Epithelial cell of proximal tubule (primary cell): ENCODE results near the gene OOSP3. TPM values are rescaled to one million over a fixed set of nuclear protein-coding genes. Genes with fewer than 3 reads are reported as not detected.

Experiments
- DNase-seq: peaks from one replicate; pipeline ENCODE4 v3.0.0-alpha.2; 2011; ENCODE audit warnings: low read depth
- H3K4me3 ChIP-seq: 2 replicates; pipeline ENCODE4 v1.5.1; 2011; ENCODE audit warnings: low read depth, mild to moderate bottlenecking, low read length
- CTCF ChIP-seq: conservative IDR thresholded peaks from 2 replicates; pipeline ENCODE4 v1.5.1; 2012; ENCODE audit warnings: low read depth, mild to moderate bottlenecking, low read length
- total RNA-seq: library from RNA; depleted of rRNA; stranded (reverse); fragments of >200 nt; gene quantifications from 2 replicates; pipeline ENCODE4 v1.2.3, GENCODE V29; 2015

The OOSP3 gene
- not detected in 2 replicates for total RNA-seq

- DNase-seq: no peak
- H3K4me3 ChIP-seq: no peak within 1 kb of the TSS
- TF ChIP-seq CTCF: no peak
Measured at GRCh38 chr11:59878575-59878974, at the start of gene OOSP3. OOSP3 (plus strand) TSS chr11:59878782; CDS start chr11:59878809, 27 bp downstream.

GRCh38 chr11:59829358-59829757, 49.2 kb upstream of the OOSP3 start:
- H3K4me3 ChIP-seq: no peak overlapping the region
- no peak for TF ChIP-seq CTCF
- DNase-seq: no peak

DNA sequence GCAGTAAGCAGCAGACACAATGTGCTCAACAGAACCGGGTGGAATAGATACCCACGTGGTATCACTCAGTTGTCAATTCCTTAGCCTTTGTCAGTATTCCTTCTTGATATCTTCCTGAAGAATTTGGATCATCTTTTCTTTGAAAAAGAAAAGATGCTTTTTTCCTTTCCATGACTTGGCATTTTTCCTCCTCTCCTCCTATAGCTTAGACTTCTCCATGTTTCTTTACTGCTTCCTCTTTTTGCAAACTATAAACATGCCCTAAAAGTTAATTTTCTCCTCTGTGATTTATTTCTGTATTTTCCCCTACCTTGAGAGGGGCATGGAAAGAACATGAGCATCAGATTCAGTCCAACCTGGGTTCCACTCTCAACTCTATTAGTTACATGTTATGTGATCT, 45.0 kb upstream of the OOSP3 start:
- no peak for DNase-seq
- TF ChIP-seq CTCF: no peak

DNA sequence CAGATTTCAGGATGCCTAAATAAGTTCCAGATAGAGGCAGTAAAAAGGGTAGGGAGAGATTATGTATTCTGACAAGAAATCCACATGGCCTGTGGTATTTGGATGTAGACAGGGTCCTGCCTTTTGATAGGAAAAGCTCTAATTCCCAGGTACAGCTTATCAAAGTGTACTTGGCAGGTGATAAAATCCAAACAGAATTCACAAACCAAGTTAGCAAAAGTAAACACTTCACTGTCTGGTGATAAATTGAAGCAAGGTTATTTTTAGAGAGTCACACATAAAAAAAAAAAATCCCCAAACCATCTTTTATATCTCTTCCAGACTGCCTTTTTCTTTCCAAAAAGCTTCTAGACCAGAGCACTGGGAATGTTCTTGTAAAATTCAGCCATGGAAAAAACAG, 39.0 kb upstream of the OOSP3 start:
- no peak for DNase-seq
- H3K4me3 ChIP-seq: no peak overlapping the region
- no peak for TF ChIP-seq CTCF

More for the DNA sequence above, 45.0 kb upstream of the OOSP3 start:
- H3K4me3 ChIP-seq: no peak overlapping the region

DNA sequence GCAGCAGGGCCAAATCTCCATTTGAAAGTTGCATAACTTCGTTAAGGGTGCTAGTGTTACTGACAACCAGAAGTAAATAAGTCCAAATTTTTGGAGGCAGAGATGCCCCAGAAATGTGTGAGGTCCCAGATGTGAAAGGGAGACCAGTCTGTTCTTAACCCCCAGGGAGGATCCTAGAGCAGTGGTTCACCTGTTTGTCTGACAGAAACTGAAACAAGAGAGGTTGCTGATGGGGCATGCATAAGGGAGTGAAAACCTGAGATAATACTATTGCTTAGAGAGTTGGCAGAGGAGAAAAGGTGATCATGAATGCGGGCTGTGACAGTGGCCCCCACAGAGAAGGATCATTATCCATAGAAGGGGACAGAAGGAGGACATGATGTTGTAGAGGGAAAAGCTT, 37.1 kb upstream of the OOSP3 start:
- TF ChIP-seq CTCF: no peak
- H3K4me3 ChIP-seq: no peak overlapping the region

GRCh38 chr11:59842316-59842715, 36.3 kb upstream of the OOSP3 start:
- H3K4me3 ChIP-seq: no peak overlapping the region
- DNase-seq: no peak
- no peak for TF ChIP-seq CTCF

More for the DNA sequence above, 37.1 kb upstream of the OOSP3 start:
- DNase-seq: no peak

DNA sequence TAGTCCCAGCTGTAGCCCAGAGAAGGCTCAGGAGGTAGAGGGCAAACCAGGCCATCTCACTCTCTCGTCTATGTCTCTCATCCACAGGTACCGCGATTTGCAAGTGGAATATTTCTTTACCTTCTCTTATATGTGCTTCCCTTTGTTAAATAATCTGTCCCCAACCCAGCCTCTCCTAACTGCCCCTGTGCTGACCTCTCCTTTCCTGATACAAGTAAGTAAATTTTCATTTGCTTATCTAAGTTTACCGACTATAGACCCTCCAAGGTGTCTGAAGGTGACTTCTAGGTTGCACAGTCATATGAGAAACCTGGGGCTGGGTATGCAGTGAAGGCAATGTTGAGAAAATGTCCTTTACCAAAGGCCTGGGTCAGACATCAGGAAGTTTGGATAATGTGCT, 33.2 kb upstream of the OOSP3 start, which contains the start of gene CBLIF:
Gene CBLIF (minus strand): TSS at position 101 of the 400 bp plus-strand sequence. CDS start 46 bp downstream, at position 55.
- DNase-seq: no peak
- H3K4me3 ChIP-seq: no peak within 1 kb of the TSS
- TF ChIP-seq CTCF: no peak
